ENCODE results near the gene TMEM163.
A peak's percentile ranks its signal among the peaks of the same experiment; 100 is the strongest.

Gene TMEM163

GRCh38 chr2:134690629-134691215 lies 28.1 kb downstream of the TMEM163 start:
- DNase-seq = no peak

GRCh38 chr2:134689315-134689714 lies 29.5 kb downstream of the TMEM163 start:
- DNase-seq = no peak

GRCh38 chr2:134685967-134686366 lies 32.8 kb downstream of the TMEM163 start:
- no peak for DNase-seq

GRCh38 chr2:134683561-134684112 lies 35.2 kb downstream of the TMEM163 start:
- no peak for DNase-seq

GRCh38 chr2:134682726-134683125 lies 36.1 kb downstream of the TMEM163 start:
- DNase-seq = no peak

GRCh38 chr2:134681201-134681600 lies 37.6 kb downstream of the TMEM163 start:
- no peak for DNase-seq

- DNase-seq = no peak
Measured at GRCh38 chr2:134679745-134680144, 39.1 kb downstream of the TMEM163 start.

- DNase-seq = no peak
Measured at GRCh38 chr2:134679294-134679693, 39.5 kb downstream of the TMEM163 start.

GRCh38 chr2:134677856-134678756 lies 40.7 kb downstream of the TMEM163 start:
- no peak for DNase-seq

- DNase-seq = no peak
Measured at GRCh38 chr2:134676960-134677359, 41.8 kb downstream of the TMEM163 start.

- DNase-seq = no peak
Measured at GRCh38 chr2:134675314-134675713, 43.5 kb downstream of the TMEM163 start.

- no peak for DNase-seq
Measured at GRCh38 chr2:134674687-134675086, 44.1 kb downstream of the TMEM163 start.

GRCh38 chr2:134671513-134671912 lies 47.3 kb downstream of the TMEM163 start:
- no peak for DNase-seq

- peak; percentile 56 for DNase-seq
Measured at GRCh38 chr2:134670955-134671354, 47.8 kb downstream of the TMEM163 start.

- DNase-seq = no peak
Measured at GRCh38 chr2:134669731-134670669, 48.8 kb downstream of the TMEM163 start.

- no peak for DNase-seq
Measured at GRCh38 chr2:134668821-134669220, 50.0 kb downstream of the TMEM163 start.

GRCh38 chr2:134667541-134667940 lies 51.3 kb downstream of the TMEM163 start:
- no peak for DNase-seq

GRCh38 chr2:134667081-134667480 lies 51.7 kb downstream of the TMEM163 start:
- no peak for DNase-seq

GRCh38 chr2:134665727-134666506 lies 52.9 kb downstream of the TMEM163 start:
- DNase-seq = no peak

- no peak for DNase-seq
Measured at GRCh38 chr2:134663451-134664450, 55.0 kb downstream of the TMEM163 start.

- DNase-seq = no peak
Measured at GRCh38 chr2:134662751-134663150, 56.0 kb downstream of the TMEM163 start.
